Measurements from ENCODE around the gene INTS6.

Gene INTS6

DNA sequence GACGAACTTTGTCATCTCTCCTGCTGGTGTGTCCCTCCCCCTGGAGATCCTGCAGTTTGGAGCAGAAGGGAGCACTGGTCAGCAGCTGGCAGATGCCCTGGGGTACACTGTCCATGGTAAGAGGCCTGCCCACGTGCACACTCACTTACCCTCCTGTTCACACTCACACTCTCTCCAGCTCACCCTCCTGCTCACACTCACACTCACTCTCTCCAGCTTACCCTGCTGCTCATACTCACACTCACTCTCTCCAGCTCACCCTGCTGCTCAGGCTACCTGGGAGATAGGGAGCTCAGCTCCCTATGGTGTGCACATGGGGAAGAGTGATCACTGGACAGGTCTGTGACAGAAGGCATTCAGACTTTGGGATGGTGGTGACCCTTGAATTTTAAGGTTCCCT is 111.6 kb downstream of the INTS6 start:
- DNase-seq: no peak

DNA sequence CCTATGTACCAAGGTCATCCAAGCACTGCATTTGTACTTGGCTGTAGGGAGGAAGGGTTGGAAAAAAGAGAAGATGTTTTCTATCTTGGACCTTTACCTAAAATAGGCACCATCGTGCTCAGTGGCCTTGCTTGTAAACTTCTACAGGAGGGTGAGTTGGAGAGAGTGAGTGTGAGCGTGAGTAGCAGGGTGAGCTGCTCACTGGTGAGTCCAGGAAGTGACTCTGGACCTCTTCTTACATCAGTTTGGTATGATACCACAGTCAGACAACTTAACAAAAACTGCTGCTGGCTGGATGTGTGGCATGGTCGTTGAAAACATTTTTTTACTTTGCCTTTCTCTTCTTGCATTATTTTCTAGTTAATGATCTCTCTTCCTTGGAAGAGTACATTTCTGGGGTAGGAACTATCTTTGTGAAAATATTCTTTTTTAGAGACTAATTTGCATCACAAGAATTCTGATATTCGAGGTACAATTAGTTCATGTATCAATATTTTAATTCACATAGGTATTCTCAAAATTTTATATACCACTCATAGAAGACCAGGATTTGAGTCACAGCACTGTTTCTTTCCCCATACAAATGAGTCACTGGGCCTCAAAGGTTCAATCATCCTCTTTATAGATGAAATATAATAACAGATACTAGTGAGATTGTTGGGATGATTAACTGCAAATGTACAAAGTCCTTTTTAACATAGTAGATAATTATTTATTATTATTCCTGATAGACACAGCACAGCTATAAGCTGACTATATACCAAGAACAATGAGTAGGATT is 112.7 kb downstream of the INTS6 start:
- DNase-seq: no peak

DNA sequence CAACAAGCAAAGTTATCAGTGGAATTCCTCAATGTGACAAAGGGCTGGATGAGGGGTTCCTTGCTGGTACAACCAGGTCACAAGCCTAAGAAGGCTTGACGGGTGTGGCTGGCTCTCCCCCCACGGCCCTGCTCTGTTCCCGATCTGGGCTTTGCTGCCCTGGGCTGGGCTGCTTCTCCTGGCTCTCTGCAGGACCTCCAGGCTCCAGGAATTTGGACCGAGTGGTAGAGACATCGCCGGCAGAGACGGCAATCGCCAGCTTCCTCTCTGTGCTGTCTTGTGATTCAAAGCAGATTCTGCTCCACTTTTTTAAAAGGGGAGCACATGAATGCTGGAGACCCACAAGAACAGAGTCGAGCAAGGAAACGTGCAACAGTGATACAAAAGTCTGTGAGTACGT is 113.5 kb downstream of the INTS6 start, which contains the start of gene SERPINE3:
Gene SERPINE3, plus strand, starts transcription at position 338 of the 400 bp plus-strand sequence. CDS start 1,401 bp downstream, outside the sequence.
- no peak for DNase-seq

DNA sequence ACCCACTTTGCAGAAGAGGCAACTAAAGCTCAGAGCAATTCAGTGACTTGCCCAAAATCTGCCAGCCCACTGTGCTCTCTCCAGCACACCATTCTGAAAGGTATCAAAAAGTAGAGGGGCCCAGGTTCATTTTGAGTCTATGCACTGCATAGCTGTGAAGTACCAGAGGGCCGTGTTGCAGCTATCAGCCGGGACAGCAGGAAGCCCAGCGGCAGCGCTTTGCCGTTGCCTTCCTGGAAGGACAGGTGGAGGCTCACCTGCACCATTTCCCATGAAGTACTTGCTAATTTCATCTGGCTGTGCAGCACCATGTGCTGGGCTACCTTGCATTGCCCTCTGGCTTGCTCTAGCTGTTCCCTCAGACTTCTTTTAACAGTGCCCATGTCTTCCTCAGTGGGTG is 116.1 kb downstream of the INTS6 start:
- no peak for DNase-seq

DNA sequence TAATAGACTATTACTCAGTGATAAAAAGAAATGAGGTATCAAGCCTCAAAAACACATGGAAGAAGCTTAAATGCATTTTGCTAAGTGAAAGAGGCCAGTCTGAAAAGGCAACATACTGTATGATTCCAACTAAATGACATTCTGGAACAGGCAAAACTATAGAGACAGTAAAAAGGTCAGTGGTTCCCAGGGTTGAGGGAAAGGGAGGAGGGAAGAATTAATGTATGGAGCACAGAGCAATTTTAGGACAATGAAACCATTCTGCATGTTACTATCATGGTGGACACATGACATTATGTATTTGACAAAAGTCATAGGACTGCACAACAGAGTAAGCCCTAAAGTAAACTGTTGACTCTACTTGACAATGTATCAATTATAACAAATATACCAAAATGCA is 119.0 kb downstream of the INTS6 start:
- no peak for DNase-seq

DNA sequence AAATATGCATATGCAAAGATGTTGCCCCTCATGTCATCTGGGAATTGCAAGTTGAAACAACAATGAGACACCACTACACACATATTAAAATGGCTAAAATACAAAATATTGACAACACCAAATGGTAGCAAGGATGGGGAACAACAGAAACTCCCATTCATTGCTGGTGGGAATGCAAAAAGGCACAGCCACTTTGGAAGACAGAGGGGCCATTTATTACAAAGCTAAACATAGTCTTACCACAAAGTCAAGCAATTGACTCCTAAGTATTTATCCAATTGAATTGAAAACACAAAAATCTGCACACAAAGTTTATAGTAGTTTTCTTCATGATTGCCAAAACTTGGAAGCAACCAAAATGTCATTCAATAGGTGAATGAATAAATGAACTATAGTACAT is 119.4 kb downstream of the INTS6 start:
- no peak for DNase-seq

DNA sequence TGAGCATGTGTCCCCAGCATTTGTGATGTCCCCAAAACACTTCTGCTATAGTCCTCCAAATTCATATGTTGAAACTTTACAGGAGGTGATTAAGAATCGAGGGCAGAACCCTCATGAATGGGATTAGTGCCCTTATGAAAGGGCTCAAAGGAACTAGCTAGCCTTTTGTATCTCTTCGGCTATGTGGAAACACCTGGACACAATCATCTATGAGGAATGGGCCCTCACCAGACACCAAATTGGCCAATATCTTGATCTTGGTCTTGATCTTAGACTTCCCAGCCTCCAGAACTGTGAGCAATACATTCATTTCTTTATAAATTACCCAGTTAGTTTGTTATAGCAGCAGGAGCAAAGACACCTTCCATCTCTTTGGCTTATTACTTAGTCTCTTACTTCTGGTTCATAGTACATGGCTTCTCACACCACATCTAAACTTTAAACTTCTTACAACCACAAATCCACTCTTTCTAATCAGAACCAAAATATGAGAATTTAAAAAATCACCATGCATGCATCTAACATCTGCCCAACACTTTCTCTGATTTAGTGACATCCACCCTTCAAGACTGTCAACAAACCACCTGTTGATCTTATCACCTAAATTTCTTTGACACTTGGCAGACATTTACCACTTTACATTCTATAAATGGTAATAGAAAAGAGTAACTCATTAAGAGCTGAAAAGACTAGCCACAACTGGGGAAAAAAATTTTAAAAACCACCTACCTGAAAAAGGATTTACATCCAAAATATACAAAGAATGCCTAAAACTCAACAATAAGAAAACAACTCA is 120.1 kb downstream of the INTS6 start:
- DNase-seq: no peak

DNA sequence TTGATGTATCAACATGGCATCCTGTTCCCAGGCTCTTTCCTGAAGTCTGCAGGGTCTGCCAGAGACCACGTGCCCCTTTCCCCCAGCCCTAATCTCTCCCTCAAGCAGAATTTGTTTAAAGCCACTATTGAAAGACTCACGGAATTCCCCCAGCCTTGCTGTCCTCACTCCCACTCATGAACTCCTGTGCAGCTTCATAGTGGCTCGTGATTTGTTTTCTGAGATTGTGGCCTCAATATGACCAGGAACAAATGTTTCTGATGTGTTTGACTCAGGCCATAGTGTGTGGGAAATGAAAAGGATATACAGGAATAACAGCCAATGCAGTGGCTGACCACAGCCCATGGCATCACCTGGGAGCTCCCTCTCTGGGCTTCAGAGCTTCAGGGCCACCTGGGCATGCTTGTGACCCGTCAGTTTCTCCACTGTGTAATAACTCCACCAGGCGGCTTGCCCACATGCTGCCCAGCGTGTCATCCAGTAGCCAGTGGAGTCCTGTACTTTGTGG is 121.4 kb downstream of the INTS6 start:
- DNase-seq: no peak

DNA sequence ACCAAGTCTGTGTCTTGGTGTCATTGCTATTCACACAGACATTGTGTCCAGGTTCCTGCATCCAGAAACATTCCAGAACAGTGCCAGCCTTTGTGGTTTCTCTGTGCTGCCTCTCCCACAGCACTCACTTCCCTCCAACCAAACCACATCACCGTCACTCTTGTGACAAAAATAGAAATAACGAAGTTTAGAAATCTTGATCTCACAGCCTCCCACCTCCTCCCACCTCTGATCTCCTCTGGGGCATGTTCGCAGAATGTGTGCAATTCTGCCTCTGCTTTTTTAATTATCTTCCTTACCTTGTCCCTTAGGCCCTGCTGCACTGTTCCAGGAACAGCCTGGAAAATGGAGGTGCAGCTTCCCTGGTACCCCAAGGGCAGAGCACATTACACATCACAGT is 122.0 kb downstream of the INTS6 start:
- DNase-seq: no peak

DNA sequence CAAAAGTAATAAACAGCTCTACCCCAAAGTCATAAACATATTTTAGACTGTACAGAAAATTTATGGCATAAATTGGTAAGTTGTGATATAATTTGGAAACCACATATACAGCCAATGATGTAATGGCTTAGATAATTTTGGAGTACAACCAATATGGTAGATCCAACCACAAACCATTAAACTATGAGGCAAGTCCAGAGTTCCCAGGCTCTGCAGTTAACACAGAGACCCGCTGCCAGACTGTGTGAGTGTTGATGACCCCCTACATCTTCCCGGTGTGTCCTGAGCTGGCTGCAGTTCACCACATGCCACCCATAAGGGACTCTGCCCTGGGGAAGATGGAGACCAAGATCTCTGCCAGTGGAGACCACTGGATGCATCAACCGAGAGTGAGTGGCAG is 123.2 kb downstream of the INTS6 start:
- no peak for DNase-seq

DNA sequence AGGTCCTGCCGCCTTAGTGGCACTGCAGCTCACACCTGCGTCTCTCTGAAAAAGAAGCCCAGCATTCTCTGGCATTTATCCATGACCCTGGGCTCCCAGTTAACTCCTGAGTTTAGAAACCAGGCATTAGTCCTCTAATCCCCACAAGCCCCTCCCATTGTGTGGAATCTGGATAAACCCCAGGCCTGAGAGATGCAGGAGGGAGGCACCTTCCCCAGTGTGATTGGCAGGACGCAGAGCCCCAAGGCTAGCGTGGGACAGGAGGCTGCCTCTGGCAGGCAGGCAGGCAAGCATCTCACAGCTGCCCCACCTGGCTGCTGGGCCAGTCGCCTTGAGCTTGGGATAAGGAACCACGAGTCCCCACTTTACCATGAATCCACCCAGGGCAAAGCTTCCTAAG is 124.3 kb downstream of the INTS6 start:
- DNase-seq: no peak

DNA sequence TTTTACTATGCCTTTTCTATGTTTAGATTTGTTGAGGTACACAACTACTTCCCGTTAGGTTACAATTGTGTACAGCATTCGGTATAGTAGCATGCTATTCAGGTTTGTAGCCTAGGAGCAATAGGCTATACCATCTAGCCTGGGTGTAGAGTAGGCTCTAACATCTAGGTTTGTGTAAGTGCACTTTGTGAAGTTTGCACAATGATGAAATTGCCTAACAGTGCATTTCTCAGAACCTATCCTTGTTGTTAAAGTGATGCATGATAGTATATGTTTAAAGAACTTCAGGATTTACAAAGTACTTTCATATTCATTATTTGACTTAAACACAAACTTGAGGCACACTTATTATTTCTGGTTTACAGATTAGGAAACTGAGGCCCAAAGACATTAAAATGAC is 124.9 kb downstream of the INTS6 start:
- no peak for DNase-seq

DNA sequence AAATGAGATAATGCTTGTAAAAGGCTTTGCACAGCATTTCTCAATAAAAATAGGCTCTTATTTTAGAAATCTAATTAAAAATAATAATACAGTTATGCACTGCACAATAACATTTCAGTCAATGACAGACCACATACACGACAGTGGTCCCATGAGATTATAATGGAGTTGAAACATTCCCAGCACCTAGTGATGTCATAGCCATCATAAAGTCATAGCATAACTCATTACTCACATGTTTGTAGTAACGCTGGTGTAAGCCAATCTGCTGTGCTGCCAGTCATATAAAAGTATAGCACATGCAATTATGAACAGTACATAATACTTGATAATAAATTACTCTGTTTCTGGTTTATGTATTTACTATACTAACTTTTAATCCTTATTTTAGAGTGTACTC is 126.1 kb downstream of the INTS6 start:
- no peak for DNase-seq

DNA sequence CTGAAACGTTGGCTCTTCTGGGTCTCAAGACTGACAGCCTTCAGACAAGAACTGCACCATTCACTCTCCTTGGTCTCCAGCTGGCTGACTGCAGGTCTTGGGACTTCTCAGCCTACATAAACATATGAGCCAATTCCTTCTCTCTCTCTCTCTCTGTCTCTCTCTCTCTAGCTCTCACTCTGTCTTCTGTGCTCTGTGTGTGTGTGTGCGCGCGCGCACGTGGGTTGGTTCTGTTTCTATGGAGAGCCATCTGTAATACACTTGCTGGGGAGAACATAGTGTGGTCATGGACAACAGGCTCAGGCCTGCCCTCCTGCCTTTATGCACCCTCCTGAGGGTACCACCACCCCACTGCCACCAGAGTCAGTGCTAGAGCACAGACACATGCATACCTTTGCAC is 127.0 kb downstream of the INTS6 start:
- DNase-seq: no peak

DNA sequence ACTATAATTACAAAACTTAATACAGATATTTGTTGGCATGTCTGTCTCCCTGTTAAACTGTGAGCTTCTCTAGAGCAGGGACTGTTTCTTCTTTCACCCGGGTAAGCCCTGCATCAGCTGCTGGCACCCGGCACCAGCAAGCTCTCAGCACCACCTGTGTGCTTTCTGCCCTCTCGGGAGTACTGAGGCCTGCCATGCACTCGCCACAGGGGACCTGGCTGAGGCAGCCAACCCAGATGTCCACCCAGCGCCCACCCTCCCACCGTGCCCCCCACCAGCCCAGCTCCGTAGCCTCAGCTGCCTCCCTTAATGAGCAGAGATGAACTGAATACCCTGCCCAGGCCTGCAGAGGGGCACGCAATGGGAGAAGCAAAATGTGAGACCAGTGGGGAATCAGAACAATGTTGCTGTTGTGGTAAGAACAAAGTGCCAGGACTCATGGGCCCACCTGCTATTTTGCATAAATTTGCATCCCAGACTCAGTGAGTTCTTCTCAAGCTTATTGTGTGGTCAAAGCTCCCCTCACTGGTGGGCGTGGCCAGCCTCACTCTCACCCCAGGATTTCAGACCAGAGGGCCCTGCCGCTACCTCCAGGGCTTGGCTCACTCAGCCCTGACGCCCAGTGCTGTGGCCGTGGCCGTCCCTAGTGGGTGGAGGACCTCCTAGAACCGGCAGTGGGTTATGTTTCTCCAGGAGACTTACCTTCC is 128.0 kb downstream of the INTS6 start:
- DNase-seq: no peak

DNA sequence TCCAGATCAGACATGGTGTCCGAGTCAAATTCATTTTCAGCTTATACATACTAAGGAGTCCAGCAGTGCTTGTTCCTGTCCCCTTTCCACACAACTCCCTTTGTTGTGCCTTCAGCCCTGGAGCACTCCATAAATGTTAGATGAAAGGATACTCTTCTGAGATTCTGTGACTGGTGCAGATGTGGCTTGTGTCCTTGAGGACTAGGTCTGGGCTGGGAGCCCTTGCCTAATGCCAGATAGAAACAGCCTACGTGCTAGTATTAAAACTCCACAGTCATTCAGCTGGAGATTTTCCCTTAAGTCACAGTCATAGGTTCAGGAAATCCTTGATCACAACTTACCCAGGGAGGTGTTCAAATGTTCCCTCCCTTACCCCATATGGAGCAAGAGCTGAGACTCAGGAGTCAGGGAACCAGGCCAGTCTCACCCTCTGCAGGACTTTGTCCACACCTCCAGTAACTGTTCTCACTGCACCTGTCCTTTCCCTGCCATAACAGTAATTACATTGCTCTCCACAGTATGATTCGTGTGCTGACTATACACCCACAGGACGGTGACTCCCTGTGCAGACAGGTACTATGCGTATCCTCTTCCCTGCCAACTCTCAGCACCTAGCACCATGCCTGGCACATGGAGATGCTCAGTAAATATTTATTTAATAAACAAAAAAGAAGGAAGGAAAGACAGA is 128.9 kb downstream of the INTS6 start:
- DNase-seq: no peak

DNA sequence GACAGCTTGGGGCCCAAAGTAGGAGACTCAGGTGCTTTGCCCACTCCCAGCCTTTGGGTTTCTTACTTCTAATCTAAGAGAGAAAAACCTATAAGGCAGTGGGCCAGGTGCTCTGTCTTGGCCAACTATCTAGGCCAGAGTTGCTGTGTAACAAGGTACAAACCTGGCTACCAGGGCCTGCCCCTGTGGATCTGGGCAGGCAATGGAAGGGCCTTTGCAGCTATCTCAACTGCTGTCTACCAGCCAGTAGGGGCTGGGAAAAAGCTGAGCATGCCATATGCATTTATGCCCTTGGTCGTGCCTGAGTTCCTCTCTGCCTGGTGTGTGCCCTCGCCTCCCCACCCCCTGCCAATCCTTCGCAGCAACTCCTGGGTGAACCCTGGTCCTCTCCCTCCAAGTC is 130.0 kb downstream of the INTS6 start:
- DNase-seq: no peak

DNA sequence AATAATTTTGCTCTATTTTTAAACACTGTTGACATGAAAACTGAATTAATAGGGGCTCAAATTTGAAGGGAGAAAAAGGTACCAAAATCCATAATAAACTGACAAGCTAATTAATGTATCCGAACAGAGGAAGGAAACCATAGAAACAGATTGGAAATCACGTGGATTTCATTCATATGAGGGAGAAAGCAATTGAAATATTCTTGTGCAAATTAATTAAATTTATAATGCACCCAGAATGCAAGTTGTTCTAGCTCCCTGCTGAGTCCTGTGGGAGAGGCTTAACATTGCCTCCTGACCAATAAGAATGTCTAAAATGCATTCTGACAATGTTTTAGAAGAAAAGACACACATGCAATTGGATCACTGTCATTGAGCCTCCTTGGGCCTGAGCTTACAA is 131.0 kb downstream of the INTS6 start:
- no peak for DNase-seq

DNA sequence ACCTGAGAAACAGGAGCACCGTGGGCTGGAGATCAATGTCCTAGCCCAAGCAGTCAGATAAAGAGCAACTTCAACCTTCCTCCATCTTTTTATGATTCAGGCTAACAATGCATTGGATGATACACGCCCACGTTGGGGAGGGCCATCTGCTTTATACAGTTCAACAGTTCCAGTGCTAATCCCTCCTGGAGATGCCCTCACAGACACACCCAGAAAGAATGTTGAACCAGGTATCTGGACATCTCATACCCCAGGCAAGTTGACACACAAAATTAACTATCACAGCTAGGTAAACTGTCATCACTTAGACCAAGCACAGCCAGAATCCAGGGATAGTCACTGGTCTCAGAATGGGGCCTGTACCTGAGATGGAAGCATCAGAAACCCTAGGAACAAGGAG is 134.0 kb downstream of the INTS6 start:
- no peak for DNase-seq

DNA sequence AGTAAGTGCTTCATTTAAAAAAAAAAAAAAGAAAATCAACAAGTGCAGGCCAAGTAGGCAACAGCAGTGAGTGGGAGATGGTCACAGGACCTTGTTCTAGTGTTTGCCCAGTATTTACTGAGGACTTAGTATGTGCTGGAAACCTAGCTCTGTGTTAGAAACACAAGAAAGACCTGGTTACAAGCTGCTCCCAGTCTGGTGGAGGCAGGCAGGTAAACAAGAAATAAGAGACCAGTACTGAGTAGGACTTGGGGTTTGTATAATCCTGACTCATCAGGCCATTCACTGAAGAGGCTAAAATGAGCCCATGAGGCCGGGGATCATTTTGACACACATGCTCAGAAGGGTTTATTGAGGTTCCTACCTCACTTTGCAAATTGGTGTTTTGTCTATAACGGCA is 134.8 kb downstream of the INTS6 start:
- no peak for DNase-seq

DNA sequence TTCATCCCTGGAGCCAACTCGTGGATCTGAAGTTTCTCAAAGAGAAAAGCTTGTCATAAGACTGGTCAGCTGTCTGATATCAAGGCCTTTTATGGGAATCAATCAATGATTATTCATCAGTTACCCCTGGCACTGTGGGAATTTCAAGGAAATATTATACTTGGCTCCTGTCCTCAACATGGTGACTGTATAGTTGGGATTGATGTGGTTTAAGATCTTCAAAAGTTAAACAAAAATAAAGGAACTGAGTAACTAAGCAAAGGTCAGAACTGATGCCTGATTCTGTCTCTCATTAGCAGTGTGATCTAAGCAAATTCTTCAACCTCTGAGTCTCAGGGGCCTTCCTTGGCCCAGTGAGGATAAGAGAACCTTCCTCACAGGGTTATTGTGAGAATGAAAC is 135.6 kb downstream of the INTS6 start:
- no peak for DNase-seq

DNA sequence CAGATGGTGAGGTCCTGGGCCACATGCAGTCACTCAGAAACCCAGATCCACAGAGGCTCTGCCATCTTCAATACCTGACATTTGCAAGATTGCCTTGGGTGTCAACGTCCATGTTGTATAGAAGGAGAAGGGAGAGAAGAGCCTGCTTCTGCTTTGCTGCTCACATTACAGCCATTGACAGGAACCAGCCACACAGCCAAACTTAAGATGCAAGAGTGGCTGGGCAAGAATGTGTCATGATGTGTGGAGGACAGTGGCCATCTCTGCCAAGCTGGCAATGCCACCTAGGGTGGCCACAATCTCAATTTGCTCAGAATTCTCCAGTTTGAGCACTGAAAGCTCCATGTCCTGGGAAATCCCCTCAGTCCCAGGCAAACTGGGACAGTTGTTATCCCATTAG is 139.2 kb downstream of the INTS6 start:
- no peak for DNase-seq

DNA sequence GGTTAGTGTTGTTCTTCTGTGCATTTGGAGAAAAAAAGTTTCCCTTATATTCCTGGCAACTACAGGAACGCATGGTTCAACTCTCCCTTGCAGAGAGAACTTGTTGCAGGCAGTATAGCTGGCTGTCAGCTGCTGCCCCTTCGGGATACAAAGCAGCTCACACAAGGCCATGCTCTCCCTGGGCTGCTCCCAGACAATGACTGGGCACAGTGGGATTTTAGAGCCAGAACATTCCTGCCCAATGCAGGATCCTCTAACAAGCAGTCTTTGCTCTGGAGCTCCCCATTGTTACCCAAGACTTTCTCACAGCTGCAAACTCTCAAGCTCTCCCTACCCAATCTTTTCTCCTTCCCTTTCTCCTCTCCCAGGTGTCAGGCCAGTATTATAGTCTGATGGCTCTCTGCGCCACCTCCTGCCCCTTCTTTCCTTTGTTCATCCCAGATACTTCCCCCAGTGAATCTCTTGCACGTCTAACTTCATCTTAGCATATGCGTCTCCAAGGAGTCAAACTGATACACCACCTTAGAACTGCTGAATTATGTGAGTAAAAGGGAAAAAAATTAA is 140.8 kb downstream of the INTS6 start:
- no peak for DNase-seq

All from activated CD4-positive, alpha-beta T cell treated with anti-CD3 and anti-CD28 coated beads for 48 hours (primary cell).